Measurements from ENCODE around the gene ZBTB5.
"Not testable (repeated sequence)": the region's sequence is repeated elsewhere in the genome, so short reads cannot be mapped to it uniquely, and the experiment has no call there.

ZBTB5 gene

GRCh38 chr9:37406603-37407401, 58.4 kb downstream of the ZBTB5 start:
- no peak for DNase-seq (ENCODE audit: low spot score)

- no peak for DNase-seq (ENCODE audit: low spot score)
Measured at GRCh38 chr9:37405764-37406380, 59.4 kb downstream of the ZBTB5 start.

- no peak for DNase-seq (ENCODE audit: low spot score)
Measured at GRCh38 chr9:37405350-37405749, 59.9 kb downstream of the ZBTB5 start.

GRCh38 chr9:37404590-37404989, 60.7 kb downstream of the ZBTB5 start:
- DNase-seq (ENCODE audit: low spot score), result no peak

- no peak for DNase-seq (ENCODE audit: low spot score)
Measured at GRCh38 chr9:37399336-37399735, 65.9 kb downstream of the ZBTB5 start.

- no peak for DNase-seq (ENCODE audit: low spot score)
Measured at GRCh38 chr9:37398464-37399025, 66.7 kb downstream of the ZBTB5 start.

- not testable (repeated sequence) for DNase-seq (ENCODE audit: low spot score)
Measured at GRCh38 chr9:37397948-37398347, 67.3 kb downstream of the ZBTB5 start.

- DNase-seq (ENCODE audit: low spot score), result no peak
Measured at GRCh38 chr9:37395663-37396062, 69.6 kb downstream of the ZBTB5 start.

GRCh38 chr9:37395229-37395628, 70.0 kb downstream of the ZBTB5 start:
- no peak for DNase-seq (ENCODE audit: low spot score)

GRCh38 chr9:37392272-37392671, 73.0 kb downstream of the ZBTB5 start:
- no peak for DNase-seq (ENCODE audit: low spot score)

- no peak for DNase-seq (ENCODE audit: low spot score)
Measured at GRCh38 chr9:37390759-37391158, 74.5 kb downstream of the ZBTB5 start.
